OCI-LY7 (cell line): ENCODE measurements around the gene LPAR2. TPM values are rescaled to one million over a fixed set of nuclear protein-coding genes. Genes with fewer than 3 reads are reported as not detected.

Experiments used
- BruUV-seq: library from RNA; stranded (reverse); fragments of 400-500 nt; replicated peaks from 2 replicates; lab custom pipeline; 2021; lab: Mats Ljungman, UMichigan
- CTCF ChIA-PET: fragments of 300-600 bp; sonication (Branson Sonifier 250); formaldehyde crosslinking; loops from one replicate; lab custom pipeline; 2022; ENCODE audit warnings: antibody characterized with exemption; ENCODE audit not compliant: unreplicated experiment; lab: Charles Lee
- POLR2A ChIA-PET: fragments of 300-600 bp; sonication (Branson Sonifier 250); formaldehyde crosslinking; loops from one replicate; lab custom pipeline; 2022; ENCODE audit warnings: antibody characterized with exemption; lab: Charles Lee
- DNase-seq: peaks from one replicate; pipeline ENCODE4 v3.0.0-alpha.2; 2015; ENCODE audit warnings: low spot score
- H2AFZ ChIP-seq: fragments of 200-600 bp; sonication (generic), shearing (Covaris generic); 2 replicates; pipeline ENCODE4 v1.6.1; 2014; ENCODE audit warnings: mild to moderate bottlenecking, antibody characterized with exemption, low read length, moderate library complexity
- H3K27ac ChIP-seq: fragments of 200-600 bp; sonication (generic); 2 replicates; pipeline ENCODE4 v1.5.1; 2014; ENCODE audit warnings: mixed run types, low read depth, mild to moderate bottlenecking, moderate library complexity, low read length, inconsistent platforms; ENCODE audit not compliant: poor library complexity, severe bottlenecking
- H3K36me3 ChIP-seq: fragments of 200-600 bp; sonication (generic); 2 replicates; pipeline ENCODE4 v1.6.1; 2014; ENCODE audit warnings: mild to moderate bottlenecking, antibody characterized with exemption, low read length, moderate library complexity, mixed read lengths; ENCODE audit not compliant: insufficient read depth
- H3K4me1 ChIP-seq: fragments of 200-600 bp; sonication (generic); 2 replicates; pipeline ENCODE4 v1.5.1; 2014; ENCODE audit warnings: mild to moderate bottlenecking, low read length; ENCODE audit not compliant: insufficient read depth, poor library complexity, severe bottlenecking
- H3K4me2 ChIP-seq: fragments of 200-600 bp; sonication (generic); 2 replicates; pipeline ENCODE4 v1.6.1; 2014; ENCODE audit warnings: mild to moderate bottlenecking, low read length
- H3K4me3 ChIP-seq: fragments of 200-600 bp; sonication (generic); 2 replicates; pipeline ENCODE4 v1.5.1; 2014; ENCODE audit warnings: mild to moderate bottlenecking, low read depth, low read length; ENCODE audit not compliant: poor library complexity, severe bottlenecking
- H3K79me2 ChIP-seq: fragments of 200-600 bp; sonication (generic); 2 replicates; pipeline ENCODE4 v1.6.1; 2016; ENCODE audit warnings: low read depth, mild to moderate bottlenecking, low read length, moderate library complexity, mixed read lengths; ENCODE audit not compliant: insufficient read depth
- H3K9me2 ChIP-seq: fragments of 200-600 bp; sonication (generic); 2 replicates; pipeline ENCODE4 v1.6.1; 2016; ENCODE audit warnings: mild to moderate bottlenecking, low read length, mixed read lengths; ENCODE audit not compliant: insufficient read depth
- H3K9me3 ChIP-seq: fragments of 200-600 bp; sonication (generic); 2 replicates; pipeline ENCODE4 v1.6.1; 2014; ENCODE audit warnings: mild to moderate bottlenecking, mixed run types, low read length, mixed read lengths
- H4K20me1 ChIP-seq: fragments of 200-600 bp; sonication (generic); 2 replicates; pipeline ENCODE4 v1.6.1; 2014; ENCODE audit warnings: mild to moderate bottlenecking, antibody characterized with exemption, low read length, moderate library complexity, mixed read lengths; ENCODE audit not compliant: insufficient read depth
- EZH2phosphoT487 ChIP-seq: fragments of 200-600 bp; sonication (generic); IDR thresholded peaks from 2 replicates; pipeline ENCODE4 v1.6.1; 2018; ENCODE audit warnings: low read depth, borderline replicate concordance, mild to moderate bottlenecking, mixed run types, antibody characterized with exemption, low read length, moderate library complexity, mixed read lengths
- intact Hi-C: fragments of 100-400 bp; cut with micrococcal nuclease; formaldehyde crosslinking; loops from one replicate; pipeline ENCODE4 v1.10.0; 2022; ENCODE audit not compliant: unreplicated experiment
- total RNA-seq, 2 experiments: library from RNA; depleted of rRNA in 1 of 2; stranded (reverse); fragments of >200 nt in 1 of 2; shearing (Covaris generic) in 1 of 2; gene quantifications; 2 replicates each; pipeline ENCODE4 v1.2.3, GENCODE V29; 2014 to 2022
- TF ChIP-seq, protein P1 (sequence below): fragments of 200-600 bp; sonication (generic); conservative IDR thresholded peaks from 2 replicates; pipeline ENCODE4 v1.5.1; 2014; ENCODE audit warnings: mild to moderate bottlenecking, antibody characterized with exemption, low read length, moderate library complexity, mixed read lengths

LPAR2 gene
- total RNA-seq, 2 experiments from 2014 or later = 12.4 to 18.4 TPM

DNA sequence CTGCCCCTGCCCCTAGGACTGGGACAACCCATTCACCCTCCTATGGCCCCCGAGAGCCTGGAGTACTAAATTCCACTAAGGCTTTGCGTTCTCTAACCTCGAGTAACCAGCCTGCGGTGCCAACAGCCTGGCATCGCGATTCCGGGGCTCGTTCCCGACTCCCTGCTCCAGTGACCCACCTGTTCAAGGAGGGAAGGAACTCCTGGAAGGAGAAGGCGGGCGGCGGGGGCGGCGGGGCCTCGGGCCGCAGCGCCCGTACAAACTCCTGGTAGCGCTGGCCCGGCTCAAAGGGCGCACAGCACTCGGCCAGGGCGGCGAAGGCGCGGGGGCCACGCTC, 9.1 kb upstream of the LPAR2 start:
- H3K79me2 ChIP-seq = peaks cover 7% of the 10 kb centered on the region; the same call in 1 of the 2 replicates
- no peak overlapping the region for H2AFZ ChIP-seq
- no peak overlapping the region for H3K4me3 ChIP-seq
- ChIA-PET POLR2A (no interaction called here), CTCF (no interaction called here)
- H3K9me2 ChIP-seq = no peaks in the 10 kb centered on the region
- H3K4me1 ChIP-seq = peaks cover 6% of the 10 kb centered on the region
- DNase-seq = no peak
- no TSS peak for BruUV-seq
- peaks cover 74% of the 10 kb centered on the region for H3K36me3 ChIP-seq
- intact Hi-C loops = no loop called here
- H4K20me1 ChIP-seq = no peaks in the 10 kb centered on the region
- TF ChIP-seq, protein P1, sequence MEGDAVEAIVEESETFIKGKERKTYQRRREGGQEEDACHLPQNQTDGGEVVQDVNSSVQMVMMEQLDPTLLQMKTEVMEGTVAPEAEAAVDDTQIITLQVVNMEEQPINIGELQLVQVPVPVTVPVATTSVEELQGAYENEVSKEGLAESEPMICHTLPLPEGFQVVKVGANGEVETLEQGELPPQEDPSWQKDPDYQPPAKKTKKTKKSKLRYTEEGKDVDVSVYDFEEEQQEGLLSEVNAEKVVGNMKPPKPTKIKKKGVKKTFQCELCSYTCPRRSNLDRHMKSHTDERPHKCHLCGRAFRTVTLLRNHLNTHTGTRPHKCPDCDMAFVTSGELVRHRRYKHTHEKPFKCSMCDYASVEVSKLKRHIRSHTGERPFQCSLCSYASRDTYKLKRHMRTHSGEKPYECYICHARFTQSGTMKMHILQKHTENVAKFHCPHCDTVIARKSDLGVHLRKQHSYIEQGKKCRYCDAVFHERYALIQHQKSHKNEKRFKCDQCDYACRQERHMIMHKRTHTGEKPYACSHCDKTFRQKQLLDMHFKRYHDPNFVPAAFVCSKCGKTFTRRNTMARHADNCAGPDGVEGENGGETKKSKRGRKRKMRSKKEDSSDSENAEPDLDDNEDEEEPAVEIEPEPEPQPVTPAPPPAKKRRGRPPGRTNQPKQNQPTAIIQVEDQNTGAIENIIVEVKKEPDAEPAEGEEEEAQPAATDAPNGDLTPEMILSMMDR = no peak
- no peak for TF ChIP-seq EZH2phosphoT487
- no peak overlapping the region for H3K27ac ChIP-seq
- H3K9me3 ChIP-seq = no peaks in the 10 kb centered on the region
- H3K4me2 ChIP-seq = no peak overlapping the region

DNA sequence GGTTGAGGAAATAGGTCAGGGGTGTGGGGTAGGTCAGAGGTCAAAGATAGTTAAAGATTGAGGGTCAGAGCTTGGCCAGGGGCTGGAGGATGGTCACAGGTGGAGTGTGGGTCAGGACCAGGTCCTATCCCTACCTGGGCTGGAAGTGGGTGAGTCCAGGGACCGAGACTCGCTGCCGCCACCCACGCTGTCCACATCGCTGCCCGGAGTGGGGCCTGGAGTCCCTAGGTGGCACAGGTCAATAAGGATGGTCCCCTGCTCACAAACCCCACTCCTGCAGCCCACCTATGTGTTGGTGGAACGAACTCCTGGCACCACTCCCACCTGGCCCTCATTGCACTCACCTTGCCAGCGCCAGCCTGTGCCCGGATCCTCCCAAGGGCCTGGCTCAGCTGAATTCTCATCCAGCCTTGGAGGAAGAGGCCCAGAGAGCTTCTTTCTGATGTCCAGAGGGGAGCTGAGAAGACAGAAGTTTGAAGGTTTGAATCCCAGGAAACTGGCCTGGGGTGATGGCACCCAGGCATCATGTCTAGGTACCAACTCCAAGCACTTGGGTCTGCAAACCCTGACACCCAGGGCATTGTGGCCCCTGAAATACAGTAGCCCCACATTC, 8.7 kb upstream of the LPAR2 start:
- POLR2A ChIA-PET = no interaction called here
- intact Hi-C loops = no loop called here
- Histone ChIP-seq H4K20me1 (no peaks in the 10 kb centered on the region), H3K36me3 (peaks cover 72% of the 10 kb centered on the region), H3K79me2 (0 out of 2 replicates have a peak, but pooled peaks cover 2% of the 10 kb centered on the region), H3K27ac (no peak overlapping the region), H3K9me2 (no peaks in the 10 kb centered on the region), H3K4me3 (no peak overlapping the region), H3K4me1 (peaks cover 1% of the 10 kb centered on the region), H3K4me2 (no peak overlapping the region), H2AFZ (no peak overlapping the region), H3K9me3 (no peaks in the 10 kb centered on the region)
- DNase-seq = no peak
- TF ChIP-seq, protein P1 = no peak
- TF ChIP-seq EZH2phosphoT487 = no peak
- no TSS peak for BruUV-seq
- CTCF ChIA-PET = no interaction called here

DNA sequence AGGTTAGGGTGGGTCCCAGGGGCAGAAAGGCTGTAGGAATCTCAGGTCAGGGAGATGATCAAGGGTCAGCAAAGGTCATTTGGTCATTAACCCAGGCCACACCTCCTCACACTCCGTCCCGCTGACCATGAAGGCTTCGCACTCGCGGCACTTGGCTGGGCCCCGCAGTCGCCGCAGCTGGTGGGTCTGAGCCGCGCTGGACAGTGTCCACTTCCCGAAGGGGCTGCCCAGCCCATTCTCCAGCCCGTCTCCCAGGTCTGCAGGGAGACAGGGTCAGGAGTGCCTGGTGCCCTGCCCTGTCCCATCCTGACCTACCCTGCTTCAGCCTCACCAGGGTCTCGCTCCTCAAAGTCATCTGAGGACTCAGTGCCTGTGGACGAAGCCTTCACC, 7.3 kb upstream of the LPAR2 start:
- Histone ChIP-seq H3K9me3 (no peaks in the 10 kb centered on the region), H3K27ac (no peak overlapping the region), H3K9me2 (no peaks in the 10 kb centered on the region), H3K4me2 (no peak overlapping the region), H2AFZ (no peak overlapping the region), H3K79me2 (no peaks in the 10 kb centered on the region), H3K4me3 (no peak overlapping the region), H3K36me3 (peaks cover 79% of the 10 kb centered on the region), H3K4me1 (no peaks in the 10 kb centered on the region), H4K20me1 (no peaks in the 10 kb centered on the region)
- POLR2A ChIA-PET = interaction anchor here (0.6 kb wide), 1 partner anchor 244 kb away, joined by 3 read pairs; no protein-coding TSS in a partner anchor
- DNase-seq = no peak
- no TSS peak for BruUV-seq
- TF ChIP-seq, protein P1 = no peak
- TF ChIP-seq EZH2phosphoT487 = no peak
- intact Hi-C loops = no loop called here
- CTCF ChIA-PET = no interaction called here
